GM19397 (cell line): ENCODE data around the gene NDE1.

Experiments
- ATAC-seq: cut with Tn5 transposase; IDR thresholded peaks from one replicate; pipeline ENCODE4 v1.9.1; 2021; ENCODE audit warnings: mild to moderate bottlenecking, moderate library complexity; ENCODE audit not compliant: unreplicated experiment

Gene NDE1

GRCh38 chr16:15732416-15732815 is 82.4 kb downstream of the NDE1 start:
- ATAC-seq = no peak

GRCh38 chr16:15735610-15736009 is 85.6 kb downstream of the NDE1 start:
- no peak for ATAC-seq

- no peak for ATAC-seq
These were observed 86.5 kb downstream of the NDE1 start for GRCh38 chr16:15736529-15736928.

- ATAC-seq = no peak
These were observed 87.1 kb downstream of the NDE1 start for GRCh38 chr16:15737140-15737644.

GRCh38 chr16:15739464-15739863 is 89.4 kb downstream of the NDE1 start:
- ATAC-seq = no peak

GRCh38 chr16:15739950-15740349 is 89.9 kb downstream of the NDE1 start:
- no peak for ATAC-seq

GRCh38 chr16:15741207-15741871 is 91.3 kb downstream of the NDE1 start:
- no peak for ATAC-seq

- ATAC-seq = no peak
These were observed 92.7 kb downstream of the NDE1 start for GRCh38 chr16:15742716-15743115.

GRCh38 chr16:15743657-15744056 is 93.6 kb downstream of the NDE1 start:
- ATAC-seq = no peak

GRCh38 chr16:15746332-15746731 is 96.3 kb downstream of the NDE1 start:
- ATAC-seq = no peak

- ATAC-seq = no peak
These were observed 97.9 kb downstream of the NDE1 start for GRCh38 chr16:15747937-15748336.

GRCh38 chr16:15748654-15749053 is 98.6 kb downstream of the NDE1 start:
- no peak for ATAC-seq

GRCh38 chr16:15749371-15749770 is 99.3 kb downstream of the NDE1 start:
- no peak for ATAC-seq

GRCh38 chr16:15749985-15750384 is 99.9 kb downstream of the NDE1 start:
- no peak for ATAC-seq

- ATAC-seq = no peak
These were observed 101.9 kb downstream of the NDE1 start for GRCh38 chr16:15751940-15752339.

GRCh38 chr16:15752717-15753488 is 102.9 kb downstream of the NDE1 start:
- no peak for ATAC-seq

- no peak for ATAC-seq
These were observed 104.9 kb downstream of the NDE1 start for GRCh38 chr16:15754821-15755534.

GRCh38 chr16:15757077-15757386 is 107.0 kb downstream of the NDE1 start:
- no peak for ATAC-seq

GRCh38 chr16:15757630-15758251 is 107.7 kb downstream of the NDE1 start:
- ATAC-seq = no peak

- ATAC-seq = no peak
These were observed 109.0 kb downstream of the NDE1 start for GRCh38 chr16:15759070-15759469.

- ATAC-seq = no peak
These were observed 110.1 kb downstream of the NDE1 start for GRCh38 chr16:15760129-15760528.
